ENCODE data around the gene TEX29.
A peak's percentile ranks its signal among the peaks of the same experiment; 100 is the strongest.

The TEX29 gene

DNA sequence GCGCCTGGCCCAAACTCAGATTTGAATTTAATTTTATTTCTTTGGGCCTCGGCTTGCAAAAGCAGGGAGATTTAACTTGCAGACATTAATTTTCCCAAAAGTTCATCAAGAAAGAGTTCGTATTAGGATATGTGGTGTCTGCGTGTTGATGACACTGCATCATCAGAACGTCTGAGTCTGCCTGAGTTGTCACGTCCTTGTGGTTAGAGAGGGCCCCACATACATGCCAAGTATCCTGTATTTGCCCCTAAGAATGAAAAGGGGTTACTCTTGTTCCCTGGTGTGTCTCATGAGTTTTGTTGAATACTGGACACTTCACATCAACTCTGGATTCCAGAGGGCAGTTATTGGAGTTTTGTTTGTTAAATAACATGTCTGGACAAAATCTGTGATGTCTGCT is 5.6 kb upstream of the TEX29 start:
- in situ Hi-C loops (cut with MboI; ENCODE audit: low sequenced_read_pairs, unreplicated experiment) = no loop called here
- TF ChIP-seq, protein P1, sequence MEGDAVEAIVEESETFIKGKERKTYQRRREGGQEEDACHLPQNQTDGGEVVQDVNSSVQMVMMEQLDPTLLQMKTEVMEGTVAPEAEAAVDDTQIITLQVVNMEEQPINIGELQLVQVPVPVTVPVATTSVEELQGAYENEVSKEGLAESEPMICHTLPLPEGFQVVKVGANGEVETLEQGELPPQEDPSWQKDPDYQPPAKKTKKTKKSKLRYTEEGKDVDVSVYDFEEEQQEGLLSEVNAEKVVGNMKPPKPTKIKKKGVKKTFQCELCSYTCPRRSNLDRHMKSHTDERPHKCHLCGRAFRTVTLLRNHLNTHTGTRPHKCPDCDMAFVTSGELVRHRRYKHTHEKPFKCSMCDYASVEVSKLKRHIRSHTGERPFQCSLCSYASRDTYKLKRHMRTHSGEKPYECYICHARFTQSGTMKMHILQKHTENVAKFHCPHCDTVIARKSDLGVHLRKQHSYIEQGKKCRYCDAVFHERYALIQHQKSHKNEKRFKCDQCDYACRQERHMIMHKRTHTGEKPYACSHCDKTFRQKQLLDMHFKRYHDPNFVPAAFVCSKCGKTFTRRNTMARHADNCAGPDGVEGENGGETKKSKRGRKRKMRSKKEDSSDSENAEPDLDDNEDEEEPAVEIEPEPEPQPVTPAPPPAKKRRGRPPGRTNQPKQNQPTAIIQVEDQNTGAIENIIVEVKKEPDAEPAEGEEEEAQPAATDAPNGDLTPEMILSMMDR (IDR thresholded peaks at IDR 0.05; ENCODE audit: borderline replicate concordance, control extremely low read depth, extremely low read depth, insufficient read depth, missing control alignments) = no peak
- no peak for DNase-seq (ENCODE audit: low spot score)

DNA sequence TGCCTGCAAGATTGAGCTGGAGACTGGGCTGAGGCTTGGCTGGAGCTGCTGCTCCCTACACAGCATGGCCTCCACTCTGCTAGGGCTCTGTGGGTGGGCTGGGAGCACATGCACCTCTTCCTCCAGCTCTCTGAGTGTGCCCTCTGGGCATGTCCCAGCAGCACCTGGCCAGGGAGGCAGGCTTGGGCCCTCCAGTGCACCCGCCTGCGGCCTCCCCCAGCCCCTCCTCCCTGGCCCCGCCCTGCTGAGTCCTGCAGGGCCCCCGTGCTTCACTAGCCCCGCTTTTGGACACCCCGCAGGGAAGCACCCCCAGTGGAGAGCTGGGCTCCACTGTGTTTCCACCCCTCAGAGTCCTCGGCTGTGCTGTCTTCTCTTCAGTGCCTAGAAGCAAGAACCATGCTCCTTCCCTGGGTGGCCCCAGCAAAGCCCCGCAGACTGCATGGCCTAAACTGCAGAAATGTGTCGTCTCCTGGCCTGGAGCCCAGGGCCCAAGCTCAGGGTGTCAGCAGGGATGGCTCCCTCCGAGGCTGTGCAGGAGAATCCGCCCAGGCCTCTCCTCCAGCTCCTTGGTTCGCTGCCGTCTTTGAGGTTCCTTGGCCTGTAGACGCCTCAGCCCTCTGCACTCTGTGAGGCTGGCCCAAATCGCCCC is 5.0 kb upstream of the TEX29 start:
- in situ Hi-C loops (cut with MboI; ENCODE audit: low sequenced_read_pairs, unreplicated experiment) = no loop called here
- no peak for DNase-seq (ENCODE audit: low spot score)
- TF ChIP-seq, protein P1 (IDR thresholded peaks at IDR 0.05; ENCODE audit: borderline replicate concordance, control extremely low read depth, extremely low read depth, insufficient read depth, missing control alignments) = no peak

DNA sequence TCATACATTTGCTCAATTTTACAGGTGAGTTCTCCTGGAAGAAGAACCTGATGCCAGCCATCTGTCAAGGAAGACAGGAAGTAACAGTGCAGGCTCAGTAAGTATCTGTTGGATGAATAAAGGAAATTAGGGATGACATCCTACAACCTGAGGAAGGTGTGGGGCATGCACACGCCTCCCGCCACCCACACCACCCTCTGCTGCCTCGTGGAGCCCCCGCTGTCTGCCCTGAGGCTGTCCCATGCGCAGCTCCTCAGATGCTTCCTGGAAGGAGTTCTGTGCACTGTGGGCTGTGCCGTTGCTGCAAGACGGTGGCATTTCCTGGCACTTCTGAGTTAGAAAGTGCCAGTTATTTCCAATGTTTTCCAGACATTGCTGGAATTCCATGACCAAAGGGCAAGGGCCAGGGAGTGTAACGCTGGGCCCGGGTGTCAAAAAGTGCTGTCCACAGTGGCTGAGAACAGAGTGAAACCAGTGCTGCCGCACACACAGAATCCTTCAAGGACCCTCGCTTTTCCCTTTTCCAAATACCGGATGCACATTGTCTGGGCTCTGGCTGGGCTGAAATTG is 4.2 kb upstream of the TEX29 start:
- TF ChIP-seq, protein P1 (IDR thresholded peaks at IDR 0.05; ENCODE audit: borderline replicate concordance, control extremely low read depth, extremely low read depth, insufficient read depth, missing control alignments) = no peak
- no peak for DNase-seq (ENCODE audit: low spot score)
- in situ Hi-C loops (cut with MboI; ENCODE audit: low sequenced_read_pairs, unreplicated experiment) = no loop called here

DNA sequence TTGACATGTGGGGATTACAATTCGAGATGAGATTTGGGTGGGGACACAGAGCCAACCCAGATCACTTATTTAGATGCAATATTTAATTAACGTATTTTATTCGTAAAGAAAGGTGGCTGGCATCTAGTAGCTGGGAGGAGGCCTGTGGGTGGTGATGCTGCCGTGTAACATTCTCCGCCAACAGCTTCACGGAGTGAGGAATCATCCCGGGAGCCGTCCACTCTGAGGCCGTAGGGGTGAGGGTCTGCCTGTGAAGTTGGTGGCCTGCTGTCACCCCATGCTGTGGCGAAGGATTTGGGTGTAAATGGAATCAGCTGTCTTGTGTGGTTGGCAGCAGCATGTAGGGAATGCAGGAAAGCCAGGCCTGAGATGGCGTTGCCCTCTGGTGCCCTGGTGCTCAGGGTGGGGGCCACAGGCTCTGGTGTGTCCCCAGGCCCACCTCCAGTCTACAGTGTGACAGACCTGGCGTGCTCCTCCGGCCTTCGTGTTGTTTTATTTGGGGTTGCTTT is 3.3 kb upstream of the TEX29 start:
- TF ChIP-seq, protein P1 (IDR thresholded peaks at IDR 0.05; ENCODE audit: borderline replicate concordance, control extremely low read depth, extremely low read depth, insufficient read depth, missing control alignments) = no peak
- in situ Hi-C loops (cut with MboI; ENCODE audit: low sequenced_read_pairs, unreplicated experiment) = no loop called here
- no peak for DNase-seq (ENCODE audit: low spot score)

DNA sequence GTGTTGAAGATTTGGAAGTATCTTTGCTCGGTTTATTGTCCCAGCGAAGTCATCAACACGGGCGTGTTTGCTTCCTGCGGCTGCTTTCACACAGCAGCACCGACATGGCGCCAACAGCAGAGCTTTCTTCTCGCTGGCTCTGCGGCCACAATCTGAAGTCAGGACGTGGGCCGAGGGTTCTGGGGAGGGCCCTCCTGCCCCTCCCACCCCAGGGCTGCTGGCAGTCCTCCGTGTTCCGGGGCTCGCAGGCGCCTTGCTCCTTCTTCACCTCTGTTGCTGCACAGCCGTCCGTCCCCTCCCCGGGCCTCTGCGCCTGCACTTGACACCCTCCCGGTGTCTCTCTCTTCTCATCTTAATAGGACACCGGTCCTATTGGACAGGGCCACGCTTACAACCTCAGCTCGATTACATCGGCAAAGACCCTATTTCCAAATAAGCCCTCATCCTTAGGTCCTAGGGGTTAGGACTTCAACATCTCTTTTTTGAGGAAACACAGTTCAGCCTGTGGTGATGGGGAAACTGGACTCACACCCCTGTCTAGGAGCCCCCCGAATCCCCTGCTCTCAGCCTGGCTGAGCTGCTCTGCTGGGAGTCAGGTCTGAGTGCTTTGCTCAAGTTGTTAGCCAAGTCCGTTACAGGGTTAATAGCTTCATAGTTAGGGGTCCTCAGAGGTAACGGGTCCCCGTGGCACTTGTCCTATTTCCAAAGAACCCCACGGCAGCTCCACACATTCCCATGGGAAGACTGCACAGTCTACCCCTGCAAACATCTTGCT is 2.7 kb upstream of the TEX29 start:
- in situ Hi-C loops (cut with MboI; ENCODE audit: low sequenced_read_pairs, unreplicated experiment) = no loop called here
- DNase-seq (ENCODE audit: low spot score) = no peak
- TF ChIP-seq, protein P1 (IDR thresholded peaks at IDR 0.05; ENCODE audit: borderline replicate concordance, control extremely low read depth, extremely low read depth, insufficient read depth, missing control alignments) = no peak

DNA sequence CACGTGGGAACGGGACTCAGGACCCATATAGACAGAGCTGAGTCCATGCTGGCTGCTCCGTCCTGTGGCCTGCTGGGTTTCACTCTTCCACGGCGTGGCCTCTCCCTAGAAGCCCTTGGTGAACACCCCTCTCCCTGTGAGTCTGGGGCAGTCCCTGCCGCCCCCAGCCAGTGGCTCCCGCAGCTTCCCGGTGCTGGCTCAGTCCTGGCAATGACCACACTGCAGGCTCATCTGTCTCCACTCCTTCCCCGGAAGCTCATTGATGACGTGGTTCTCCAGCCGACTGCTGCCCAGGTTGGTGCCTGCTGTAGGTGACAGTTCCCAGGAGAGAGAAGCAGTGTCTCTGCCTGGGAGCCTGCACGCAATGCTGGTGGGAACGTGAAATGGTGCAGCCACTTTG is 2.1 kb upstream of the TEX29 start:
- TF ChIP-seq, protein P1 (IDR thresholded peaks at IDR 0.05; ENCODE audit: borderline replicate concordance, control extremely low read depth, extremely low read depth, insufficient read depth, missing control alignments) = no peak
- DNase-seq (ENCODE audit: low spot score) = peak; percentile 31

More for the DNA sequence above, 2.1 kb upstream of the TEX29 start:
- in situ Hi-C loops (cut with MboI; ENCODE audit: low sequenced_read_pairs, unreplicated experiment) = no loop called here

Measured in GM13976 (cell line).